ENCODE measurements around the gene KLF6. TPM values are rescaled to one million over a fixed set of nuclear protein-coding genes. Genes with fewer than 3 reads are reported as not detected.

KLF6 gene
- total and polyA plus RNA-seq, 9 of the 15 experiments (the other 6 are each of a cell fraction or from before 2014, with no cell fraction given) = 3.2 to 23.9 (median 8.0) TPM

- TF ChIP-seq, protein P1, sequence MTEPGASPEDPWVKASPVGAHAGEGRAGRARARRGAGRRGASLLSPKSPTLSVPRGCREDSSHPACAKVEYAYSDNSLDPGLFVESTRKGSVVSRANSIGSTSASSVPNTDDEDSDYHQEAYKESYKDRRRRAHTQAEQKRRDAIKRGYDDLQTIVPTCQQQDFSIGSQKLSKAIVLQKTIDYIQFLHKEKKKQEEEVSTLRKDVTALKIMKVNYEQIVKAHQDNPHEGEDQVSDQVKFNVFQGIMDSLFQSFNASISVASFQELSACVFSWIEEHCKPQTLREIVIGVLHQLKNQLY (CRISPR knock-in tag; conservative IDR thresholded peaks at IDR 0.05) = no peak
- TF ChIP-seq PTBP1 (IDR thresholded peaks at IDR 0.05; ENCODE audit: low read depth, low read length) (no peak), ZNF184 (CRISPR knock-in tag; IDR thresholded peaks at IDR 0.05) (no peak), TEAD4 (IDR thresholded peaks at IDR 0.05; ENCODE audit: low read length) (peak; percentile 78), TEAD4 (CRISPR knock-in tag; IDR thresholded peaks at IDR 0.05; ENCODE audit: borderline replicate concordance) (no peak), LCOR (CRISPR knock-in tag; IDR thresholded peaks at IDR 0.05) (no peak), ZNF707 (CRISPR knock-in tag; conservative IDR thresholded peaks at IDR 0.05) (no peak), NR4A1 (CRISPR knock-in tag; IDR thresholded peaks at IDR 0.05) (no peak), NR4A1 (tag; IDR thresholded peaks at IDR 0.05) (peak; percentile 45; the same call in 1 of the 2 replicates), PATZ1 (CRISPR knock-in tag; IDR thresholded peaks at IDR 0.05; ENCODE audit: borderline replicate concordance) (no peak), ELK1 (CRISPR knock-in tag; IDR thresholded peaks at IDR 0.05) (no peak), SMAD4 (CRISPR knock-in tag; conservative IDR thresholded peaks at IDR 0.05) (peak; percentile 58; the same call in 1 of the 2 replicates), CBX1 (IDR thresholded peaks at IDR 0.05; ENCODE audit: low read depth) (no peak), GTF3C2 (IDR thresholded peaks at IDR 0.05; ENCODE audit: borderline replicate concordance, extremely low read depth, insufficient read length) (no peak), STAG1 (CRISPR knock-in tag; IDR thresholded peaks at IDR 0.05; ENCODE audit: borderline replicate concordance) (no peak), ZNF561 (CRISPR knock-in tag; conservative IDR thresholded peaks at IDR 0.05) (no peak), MBD2 (IDR thresholded peaks at IDR 0.05; ENCODE audit: borderline replicate concordance, low read depth) (no peak), ELF2 (CRISPR knock-in tag; IDR thresholded peaks at IDR 0.05) (no peak), SRSF9 (IDR thresholded peaks at IDR 0.05; ENCODE audit: borderline replicate concordance, low read depth, low read length) (no peak), TAL1 (IDR thresholded peaks at IDR 0.05) (0 out of 2 replicates have a peak, but pooled peaks have one; percentile 20)
- TF ChIP-seq, protein P2, sequence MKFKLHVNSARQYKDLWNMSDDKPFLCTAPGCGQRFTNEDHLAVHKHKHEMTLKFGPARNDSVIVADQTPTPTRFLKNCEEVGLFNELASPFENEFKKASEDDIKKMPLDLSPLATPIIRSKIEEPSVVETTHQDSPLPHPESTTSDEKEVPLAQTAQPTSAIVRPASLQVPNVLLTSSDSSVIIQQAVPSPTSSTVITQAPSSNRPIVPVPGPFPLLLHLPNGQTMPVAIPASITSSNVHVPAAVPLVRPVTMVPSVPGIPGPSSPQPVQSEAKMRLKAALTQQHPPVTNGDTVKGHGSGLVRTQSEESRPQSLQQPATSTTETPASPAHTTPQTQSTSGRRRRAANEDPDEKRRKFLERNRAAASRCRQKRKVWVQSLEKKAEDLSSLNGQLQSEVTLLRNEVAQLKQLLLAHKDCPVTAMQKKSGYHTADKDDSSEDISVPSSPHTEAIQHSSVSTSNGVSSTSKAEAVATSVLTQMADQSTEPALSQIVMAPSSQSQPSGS (CRISPR knock-in tag; IDR thresholded peaks at IDR 0.05) = no peak
Measured at GRCh38 chr10:3805791-3806461, 20.9 kb upstream of the KLF6 start (continued).

All from K562 (cell line).